Measurements from ENCODE around the gene ZBTB7C.

ZBTB7C gene

GRCh38 chr18:48106498-48106897 is 302.7 kb downstream of the ZBTB7C start:
- DNase-seq = no peak

GRCh38 chr18:48105317-48105716 is 303.9 kb downstream of the ZBTB7C start:
- no peak for DNase-seq

DNA sequence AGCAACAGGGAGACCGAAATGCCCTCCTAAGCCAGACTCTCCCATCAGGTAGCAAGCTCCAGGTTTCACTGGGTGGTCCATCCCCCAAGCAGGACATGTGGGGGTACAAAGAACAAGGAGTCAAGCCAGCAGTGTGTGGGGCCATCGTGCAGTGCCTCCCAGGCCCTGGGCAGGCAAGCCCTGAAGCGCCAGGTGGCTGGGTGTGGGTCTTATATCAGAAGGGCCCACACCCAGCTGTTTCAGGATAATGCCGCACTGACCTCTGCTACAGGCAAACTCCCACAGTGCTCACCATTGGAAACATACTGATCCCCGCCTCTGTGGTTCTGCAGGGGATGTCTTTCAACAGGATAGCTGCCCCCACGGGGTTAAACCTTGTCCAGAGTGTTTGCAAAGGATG is 304.5 kb downstream of the ZBTB7C start:
- DNase-seq = no peak

DNA sequence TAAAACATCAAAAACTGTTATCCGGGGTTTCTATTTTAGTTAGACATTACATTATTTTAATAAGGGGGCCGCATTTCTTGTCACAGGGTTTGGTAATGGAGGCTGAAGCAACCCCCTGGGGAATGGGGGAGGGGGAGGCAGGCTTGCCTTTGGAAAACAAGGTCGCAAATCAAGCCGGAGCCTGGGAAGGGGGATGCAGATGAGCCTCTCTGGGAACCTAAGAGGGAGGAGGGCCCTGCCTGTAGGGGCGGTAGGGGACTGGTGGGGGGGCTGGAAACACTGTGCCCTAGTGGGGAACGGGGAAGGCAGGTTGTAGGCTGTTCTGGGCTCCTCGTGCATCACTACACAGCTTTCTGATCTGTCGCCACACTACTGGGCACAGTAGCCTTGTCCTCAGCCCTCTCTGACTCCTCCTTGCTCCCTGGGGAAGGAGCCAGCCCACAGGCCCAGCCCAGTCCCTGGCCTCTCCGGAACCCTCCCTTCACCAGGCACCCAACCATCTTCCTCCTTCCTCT is 308.5 kb downstream of the ZBTB7C start:
- no peak for DNase-seq

GRCh38 chr18:48100165-48100575 is 309.0 kb downstream of the ZBTB7C start:
- DNase-seq = no peak

DNA sequence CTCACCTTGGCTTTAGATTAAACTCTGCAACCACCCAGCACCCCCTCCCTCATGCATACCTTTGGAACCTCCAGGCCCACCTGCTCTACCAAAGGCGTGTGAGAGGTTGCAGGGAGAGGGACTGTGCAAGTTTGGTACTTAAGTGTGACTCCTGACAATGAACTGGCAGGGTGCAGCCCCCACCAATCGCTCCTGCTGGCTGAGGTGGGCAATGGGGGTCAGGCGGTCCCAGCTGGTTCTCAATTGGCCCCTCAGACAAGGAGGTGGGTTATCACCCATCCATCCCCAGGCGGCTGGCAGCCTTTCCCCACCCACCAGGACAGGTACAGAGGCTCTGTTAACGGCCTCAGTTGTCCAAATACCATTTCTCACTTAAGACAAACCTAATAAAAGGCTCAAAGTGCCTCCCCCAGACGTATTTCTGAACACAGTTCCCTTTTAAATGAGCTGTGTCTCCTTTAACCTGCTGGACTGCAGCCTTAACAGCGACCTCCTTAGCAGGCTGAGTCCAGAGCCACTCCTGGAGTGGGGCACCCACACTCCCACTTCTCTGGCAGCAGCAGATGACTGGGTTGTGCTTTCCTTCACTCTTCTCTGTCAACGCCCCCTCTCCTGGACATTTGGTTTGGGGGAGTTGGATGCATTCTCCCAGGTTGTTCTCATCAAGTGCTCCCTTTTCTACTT is 309.6 kb downstream of the ZBTB7C start:
- DNase-seq = no peak

DNA sequence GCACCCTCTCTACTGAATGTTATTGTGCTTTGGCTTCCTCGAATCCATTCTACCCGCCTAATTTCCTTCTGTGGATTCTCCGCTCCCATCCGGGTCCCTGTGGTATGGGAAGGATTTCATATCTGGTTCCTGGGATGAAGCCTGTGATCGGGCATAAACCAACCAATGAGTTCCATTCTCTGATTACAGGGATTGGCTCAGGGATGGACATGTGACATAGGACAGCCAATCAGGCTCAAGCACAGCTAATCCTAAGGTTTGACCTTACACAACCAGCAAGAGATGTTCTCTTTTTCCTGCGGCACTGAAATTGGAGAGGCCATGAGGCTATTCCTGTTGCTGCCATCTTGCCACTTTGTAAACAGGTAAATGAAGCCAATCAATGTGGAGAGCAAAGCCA is 310.6 kb downstream of the ZBTB7C start:
- no peak for DNase-seq

GRCh38 chr18:48098007-48098406 is 311.2 kb downstream of the ZBTB7C start:
- DNase-seq = no peak

DNA sequence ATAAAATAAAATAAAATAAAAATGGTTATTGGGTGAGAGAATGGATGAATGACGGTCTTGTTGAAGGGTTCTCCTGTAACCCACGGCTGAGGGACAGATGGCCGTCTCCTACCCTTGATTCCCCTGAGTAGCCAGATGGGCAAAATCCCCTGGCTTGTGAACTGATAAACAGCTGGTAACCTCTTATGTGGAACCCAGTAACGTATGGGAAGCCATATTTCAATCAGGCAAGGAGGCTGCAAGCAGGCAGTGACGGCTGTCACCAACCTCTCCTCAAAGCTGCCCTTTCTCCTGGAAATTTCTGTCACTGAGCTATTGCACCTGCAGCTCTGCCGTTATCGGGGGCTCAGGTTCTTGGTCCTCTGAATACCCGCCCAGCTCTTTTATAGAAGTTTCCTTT is 313.5 kb downstream of the ZBTB7C start:
- DNase-seq = no peak

DNA sequence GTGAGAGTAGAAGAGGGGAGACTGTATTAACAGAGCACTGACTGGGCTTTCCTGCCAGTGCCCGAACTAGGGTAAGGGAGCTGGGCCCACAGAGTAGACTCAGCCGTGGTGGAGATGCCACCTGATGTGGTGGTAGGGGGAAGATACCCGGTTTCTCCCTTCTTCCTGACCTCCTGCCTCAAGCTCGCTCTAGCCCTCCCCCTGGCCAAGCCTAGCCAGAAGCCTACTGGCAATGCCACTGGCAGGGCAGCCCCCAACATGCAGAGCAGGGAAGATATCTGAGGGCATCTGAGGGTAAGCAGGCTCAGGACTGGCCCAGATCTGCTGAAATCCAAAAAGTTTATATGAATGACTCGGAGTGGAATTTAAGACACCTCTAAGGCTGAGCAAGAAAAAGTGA is 316.1 kb downstream of the ZBTB7C start:
- DNase-seq = no peak

DNA sequence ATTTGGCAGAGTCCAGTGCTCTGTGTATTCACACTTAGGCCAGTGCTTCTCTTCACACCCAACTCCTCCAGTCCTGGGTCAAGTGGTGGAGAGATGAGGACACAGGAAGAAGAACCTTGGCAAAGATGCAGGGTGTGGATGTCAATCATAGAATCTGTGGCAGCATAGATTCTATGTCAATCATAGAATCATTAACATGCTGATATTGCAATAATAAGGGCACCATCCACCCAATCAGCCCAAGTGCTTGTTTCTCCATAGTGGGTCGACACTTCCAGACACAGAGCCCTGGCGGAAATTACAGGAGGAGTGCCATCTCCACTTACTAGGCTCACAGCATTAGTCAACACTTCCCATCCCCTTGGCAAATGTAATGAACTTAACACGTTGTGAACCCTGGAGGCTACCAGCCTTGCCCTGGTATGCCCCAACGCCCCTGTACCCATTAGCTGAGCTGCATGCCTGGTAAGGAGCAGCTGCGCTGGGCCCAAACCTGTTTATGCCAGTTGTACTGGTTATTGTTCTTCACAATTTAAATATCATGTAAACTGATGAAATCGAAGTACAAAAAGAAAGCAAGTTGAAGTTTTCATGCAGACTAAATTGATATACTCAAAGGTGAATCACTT is 317.2 kb downstream of the ZBTB7C start:
- DNase-seq = no peak

- DNase-seq = no peak
Measured at GRCh38 chr18:48090702-48091101, 318.5 kb downstream of the ZBTB7C start.

GRCh38 chr18:48090021-48090420 is 319.2 kb downstream of the ZBTB7C start:
- no peak for DNase-seq

- DNase-seq = no peak
Measured at GRCh38 chr18:48085781-48086487, 323.2 kb downstream of the ZBTB7C start.

GRCh38 chr18:48084858-48085257 is 324.3 kb downstream of the ZBTB7C start:
- no peak for DNase-seq

GRCh38 chr18:48084041-48084757 is 325.0 kb downstream of the ZBTB7C start:
- DNase-seq = no peak

DNA sequence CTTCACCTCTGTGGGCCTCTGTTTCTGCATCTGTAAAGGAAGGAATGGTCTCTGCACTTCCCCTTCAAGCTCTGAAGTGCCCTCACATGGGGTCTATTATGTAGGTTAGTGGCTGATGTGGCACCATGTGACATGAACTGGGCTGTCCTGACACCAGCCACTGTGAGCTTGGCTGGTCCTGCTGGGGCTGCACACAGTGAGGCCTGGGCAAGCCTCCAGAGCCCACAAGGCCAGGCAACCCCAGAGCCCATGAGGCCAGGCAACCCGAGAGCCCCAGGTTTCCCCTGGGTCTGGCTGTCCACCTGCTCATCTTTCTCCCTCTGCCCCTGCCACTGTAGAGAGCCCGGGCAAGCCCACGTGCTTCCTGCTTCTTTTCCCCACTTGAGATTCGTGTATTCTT is 328.6 kb downstream of the ZBTB7C start:
- no peak for DNase-seq

GRCh38 chr18:48079885-48080284 is 329.3 kb downstream of the ZBTB7C start:
- DNase-seq = no peak

GRCh38 chr18:48078448-48078847 is 330.7 kb downstream of the ZBTB7C start:
- DNase-seq = no peak

GRCh38 chr18:48077291-48077690 is 331.9 kb downstream of the ZBTB7C start:
- DNase-seq = no peak

DNA sequence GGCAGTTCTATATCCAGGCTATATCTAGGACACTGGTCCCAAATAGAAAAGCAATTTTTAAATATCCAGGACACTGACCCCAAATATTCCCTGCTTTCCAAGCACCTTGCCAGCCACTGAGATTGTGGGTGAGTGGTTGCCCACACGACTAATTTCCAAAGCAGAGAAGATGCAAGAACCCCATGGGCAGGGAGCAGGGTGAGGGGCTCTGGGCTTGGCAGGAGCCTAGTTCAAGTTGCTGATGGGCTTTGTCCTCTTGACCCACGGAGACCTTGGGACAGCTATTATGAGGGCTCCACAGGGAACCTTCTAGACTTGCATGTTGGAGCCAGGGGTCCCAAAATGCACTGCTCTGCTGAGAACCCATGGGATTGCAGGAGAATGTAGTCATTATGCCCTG is 332.7 kb downstream of the ZBTB7C start:
- no peak for DNase-seq

DNA sequence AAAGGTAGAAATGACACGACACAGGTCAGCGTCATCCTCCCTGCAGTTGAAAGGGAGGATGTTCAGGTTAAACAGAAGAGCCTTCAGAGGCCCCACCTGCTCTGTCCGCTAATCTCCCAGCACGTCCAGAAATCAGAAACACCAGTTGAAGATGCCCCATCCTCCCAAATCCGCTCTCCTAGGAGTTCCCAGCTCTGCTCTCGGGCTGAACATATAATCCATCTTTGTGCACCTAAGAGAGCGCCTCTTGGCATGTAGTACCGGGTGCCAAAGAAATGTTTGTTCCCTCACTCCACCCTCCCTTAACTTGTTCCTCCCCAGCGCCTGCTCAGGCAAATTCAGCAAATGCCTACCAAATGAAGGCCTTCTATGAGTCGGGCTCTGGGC is 333.5 kb downstream of the ZBTB7C start:
- no peak for DNase-seq

DNA sequence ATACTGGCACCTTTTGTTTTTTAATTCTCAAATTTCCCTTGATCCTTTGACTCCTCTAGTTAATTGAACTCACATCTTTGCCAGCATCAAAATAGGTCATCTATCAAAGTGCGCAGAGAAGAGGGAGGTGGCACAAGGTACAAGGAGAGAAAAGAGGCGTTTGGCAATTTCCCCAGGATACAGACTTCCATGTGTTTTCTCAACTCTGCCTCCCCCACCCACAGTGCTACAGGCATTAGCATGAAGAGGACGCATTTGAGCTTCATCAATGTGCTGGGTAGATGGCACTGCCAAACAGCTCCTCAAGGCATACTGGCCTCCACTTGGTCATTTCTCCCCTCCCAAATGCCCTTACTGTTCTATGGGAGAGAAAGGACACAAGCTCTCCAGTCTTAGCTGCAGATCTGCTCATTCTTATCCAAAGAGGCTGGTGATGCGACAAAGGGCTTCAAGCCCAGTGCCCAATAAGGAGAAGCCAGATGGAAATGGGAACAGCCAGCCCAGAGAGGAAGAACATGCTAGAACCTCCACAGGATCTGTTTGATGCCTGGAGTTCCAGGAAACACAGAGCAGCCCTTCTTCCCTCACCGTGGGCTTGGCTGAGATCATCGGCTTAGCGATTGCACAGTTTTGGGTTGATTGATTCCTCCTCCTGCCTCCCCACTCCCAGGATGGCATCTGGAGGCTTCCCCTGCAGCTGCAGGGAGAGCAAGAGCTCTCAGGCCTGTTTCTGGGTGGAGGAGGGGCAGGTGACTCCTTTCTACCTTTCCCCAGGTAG is 334.1 kb downstream of the ZBTB7C start:
- DNase-seq = no peak

All from activated CD8-positive, alpha-beta memory T cell treated with anti-CD3 and anti-CD28 coated beads, Interleukin-2, amount 50 U/mL, for 4 hours (primary cell).